GM23338 (cell line): ENCODE data around the gene EVI5L. TPM values are rescaled to one million over a fixed set of nuclear protein-coding genes. Genes with fewer than 3 reads are reported as not detected.

Experiments used
- ATAC-seq: fragments of 200-7000 bp; cut with Tn5 transposase; 3 replicates; pipeline ENCODE4 v1.9.1; 2020
- DNase-seq: peaks from one replicate; pipeline ENCODE4 v3.0.0-alpha.2; 2015; ENCODE audit warnings: low spot score
- H2AFZ ChIP-seq: fragments of 200-600 bp; sonication (generic); 2 replicates; pipeline ENCODE4 v1.8.0; 2016; ENCODE audit warnings: antibody characterized with exemption, mild to moderate bottlenecking, moderate library complexity
- H3F3A ChIP-seq: fragments of 200-600 bp; sonication (generic); replicated peaks from 2 replicates; pipeline ENCODE4 v1.8.0; 2017; ENCODE audit warnings: antibody characterized with exemption, mixed run types, low read depth
- H3K27ac ChIP-seq: fragments of 200-600 bp; sonication (generic); 2 replicates; pipeline ENCODE4 v1.6.1; 2016; ENCODE audit warnings: low read depth
- H3K27me3 ChIP-seq: fragments of 200-600 bp; sonication (generic); 2 replicates; pipeline ENCODE4 v1.8.0; 2016; ENCODE audit warnings: mild to moderate bottlenecking, mixed run types, moderate library complexity; ENCODE audit not compliant: insufficient read depth
- H3K36me3 ChIP-seq: fragments of 200-600 bp; sonication (generic); 2 replicates; pipeline ENCODE4 v1.8.0; 2016; ENCODE audit warnings: mild to moderate bottlenecking; ENCODE audit not compliant: insufficient read depth
- H3K4me1 ChIP-seq: fragments of 200-600 bp; sonication (generic); 2 replicates; pipeline ENCODE4 v1.8.0; 2016; ENCODE audit warnings: mild to moderate bottlenecking, moderate library complexity; ENCODE audit not compliant: insufficient read depth
- H3K4me2 ChIP-seq: fragments of 200-600 bp; sonication (generic); 2 replicates; pipeline ENCODE4 v1.7.1; 2017; ENCODE audit warnings: mixed run types
- H3K4me3 ChIP-seq: fragments of 200-600 bp; sonication (generic); 2 replicates; pipeline ENCODE4 v1.6.1; 2016; ENCODE audit warnings: mixed run types
- H3K79me2 ChIP-seq: fragments of 200-600 bp; sonication (generic); replicated peaks from 2 replicates; pipeline ENCODE4 v1.8.0; 2017; ENCODE audit warnings: mild to moderate bottlenecking; ENCODE audit not compliant: insufficient read depth
- H3K9me2 ChIP-seq: fragments of 200-600 bp; sonication (generic); 2 replicates; pipeline ENCODE4 v1.8.0; 2017; ENCODE audit not compliant: insufficient read depth
- H4K20me1 ChIP-seq: fragments of 200-600 bp; sonication (generic); replicated peaks from 2 replicates; pipeline ENCODE4 v1.8.0; 2017; ENCODE audit warnings: mild to moderate bottlenecking; ENCODE audit not compliant: insufficient read depth
- H3K27ac Mint-ChIP-seq: 2 replicates; pipeline ENCODE4 v1.8.0; 2020; ENCODE audit warnings: inconsistent platforms, mild to moderate bottlenecking, moderate library complexity, mixed read lengths
- H3K27me3 Mint-ChIP-seq: 3 replicates; pipeline ENCODE4 v1.8.0; 2022; ENCODE audit warnings: low read depth, mild to moderate bottlenecking, moderate library complexity, mixed read lengths, inconsistent platforms; ENCODE audit not compliant: insufficient read depth, poor library complexity
- H3K36me3 Mint-ChIP-seq: 3 replicates; pipeline ENCODE4 v1.8.0; 2021; ENCODE audit warnings: low read depth, mild to moderate bottlenecking, inconsistent platforms, moderate library complexity, mixed read lengths
- H3K4me1 Mint-ChIP-seq: 3 replicates; pipeline ENCODE4 v1.8.0; 2020; ENCODE audit warnings: mild to moderate bottlenecking, inconsistent platforms, mixed read lengths
- H3K4me3 Mint-ChIP-seq: 3 replicates; pipeline ENCODE4 v1.8.0; 2021; ENCODE audit warnings: moderate library complexity, mild to moderate bottlenecking, inconsistent platforms, mixed read lengths
- H3K9me3 Mint-ChIP-seq: 3 replicates; pipeline ENCODE4 v1.8.0; 2020; ENCODE audit warnings: moderate library complexity, mild to moderate bottlenecking, inconsistent platforms, mixed read lengths
- CREB1 ChIP-seq: fragments of 250-450 bp; sonication (Bioruptor Pico); IDR thresholded peaks from 2 replicates; pipeline ENCODE4 v1.5.0; 2020; ENCODE audit warnings: low read depth, mild to moderate bottlenecking, moderate library complexity
- ETS1 ChIP-seq: IDR thresholded peaks from 2 replicates; pipeline ENCODE4 v1.6.1; 2016; ENCODE audit warnings: antibody characterized with exemption
- JUNB ChIP-seq: IDR thresholded peaks from one replicate; pipeline ENCODE4 v1.6.1; 2016; ENCODE audit warnings: antibody characterized with exemption; ENCODE audit not compliant: unreplicated experiment
- NANOG ChIP-seq: IDR thresholded peaks from 2 replicates; pipeline ENCODE4 v1.6.1; 2016; ENCODE audit warnings: antibody characterized with exemption, borderline replicate concordance
- POLR2AphosphoS5 ChIP-seq: IDR thresholded peaks from 2 replicates; pipeline ENCODE4 v1.6.1; 2016; ENCODE audit warnings: antibody characterized with exemption, low read depth
- REST ChIP-seq: IDR thresholded peaks from one replicate; pipeline ENCODE4 v1.6.1; 2018; ENCODE audit warnings: antibody characterized with exemption; ENCODE audit not compliant: unreplicated experiment
- ZNF331 ChIP-seq: fragments of 250-450 bp; sonication (Bioruptor Pico); IDR thresholded peaks from 2 replicates; pipeline ENCODE4 v1.5.0; 2020; ENCODE audit warnings: low read depth, mild to moderate bottlenecking, moderate library complexity
- ZNF462 ChIP-seq: fragments of 250-450 bp; sonication (Bioruptor Pico); IDR thresholded peaks from 2 replicates; pipeline ENCODE4 v1.5.0; 2020; ENCODE audit warnings: mild to moderate bottlenecking, moderate library complexity
- polyA plus RNA-seq: library from polyadenylated mRNA; unstranded; fragments of >200 nt; fragmentation: Nextera tagmentation; extraction: Ambion mirVana; gene quantifications from 2 replicates; pipeline ENCODE4 v1.2.1, GENCODE V29; 2016
- total RNA-seq: library from RNA; depleted of rRNA; stranded (reverse); fragments of >200 nt; shearing (Covaris generic); gene quantifications from 2 replicates; pipeline ENCODE4 v1.2.3, GENCODE V29; 2014

The EVI5L gene
- total and polyA plus RNA-seq, 2 experiments from 2014 or later, result 4.5 to 16.2 TPM

GRCh38 chr19:7845390-7846154 lies 15.6 kb downstream of the EVI5L start (continued):
- TF ChIP-seq REST (no peak), POLR2AphosphoS5 (no peak), JUNB (no peak), ZNF331 (CRISPR knock-in tag) (no peak), CREB1 (CRISPR knock-in tag) (no peak)

GRCh38 chr19:7846155-7846646 lies 16.2 kb downstream of the EVI5L start:
- Histone ChIP-seq H3K79me2 (no peaks in the 10 kb centered on the region), H3K36me3 (no peaks in the 10 kb centered on the region), H2AFZ (no peak overlapping the region), H3K27me3 (no peaks in the 10 kb centered on the region), H3K4me3 (no peak overlapping the region), H3F3A (peaks cover 18% of the 10 kb centered on the region), H3K9me2 (no peaks in the 10 kb centered on the region), H3K4me2 (no peak overlapping the region), H4K20me1 (no peaks in the 10 kb centered on the region), H3K27ac (no peak overlapping the region), H3K4me1 (no peaks in the 10 kb centered on the region)
- no peak for TF ChIP-seq ZNF462 (CRISPR knock-in tag)
- no peak for TF ChIP-seq REST
- no peak for TF ChIP-seq NANOG
- no peak for TF ChIP-seq ETS1
- no peak for TF ChIP-seq CREB1 (CRISPR knock-in tag)
- H3K27me3 Mint-ChIP-seq, result peaks cover 9% of the 10 kb centered on the region
- DNase-seq, result no peak
- ATAC-seq, result no peak
- no peak overlapping the region for H3K27ac Mint-ChIP-seq
- peaks cover under 1% of the 10 kb centered on the region; the same call in 2 of the 3 replicates for H3K9me3 Mint-ChIP-seq
- H3K4me1 Mint-ChIP-seq, result no peaks in the 10 kb centered on the region
- H3K4me3 Mint-ChIP-seq, result no peak overlapping the region
- H3K36me3 Mint-ChIP-seq, result no peaks in the 10 kb centered on the region
